Tibial nerve (tissue), 4 donors: ENCODE measurements around the gene SHROOM3. TPM values are rescaled to one million over a fixed set of nuclear protein-coding genes. Genes with fewer than 3 reads are reported as not detected.

Source experiments
- DNase-seq, 2 donors: peaks; one replicate each; pipeline ENCODE4 v3.0.0-alpha.2; 2019; ENCODE audit warnings: low spot score in 2 of 2
- H3K27ac ChIP-seq, 4 donors: fragments of 200-600 bp; sonication (generic) in 3 of 4; one replicate each; pipeline ENCODE4 v1.5.1; 2017 to 2019; ENCODE audit warnings: mild to moderate bottlenecking in 1 of 4
- H3K27me3 ChIP-seq, 2 donors: fragments of 200-600 bp; sonication (generic) in 1 of 2; one replicate each; pipeline versions ENCODE4 v1.5.1 to v1.6.0; 2017 to 2019
- H3K36me3 ChIP-seq, 3 donors: fragments of 200-600 bp; sonication (generic); one replicate each; pipeline ENCODE4 v1.5.1; 2018 to 2019
- H3K4me1 ChIP-seq, 4 donors: fragments of 200-600 bp; sonication (generic) in 3 of 4; one replicate each; pipeline ENCODE4 v1.5.1; 2017 to 2019
- H3K4me3 ChIP-seq, 4 donors: fragments of 200-600 bp; sonication (generic) in 3 of 4; one replicate each; pipeline ENCODE4 v1.5.1; 2017 to 2019; ENCODE audit warnings: mild to moderate bottlenecking in 1 of 4, moderate library complexity in 1 of 4
- H3K9me3 ChIP-seq, 4 donors: fragments of 200-600 bp; sonication (generic) in 3 of 4; one replicate each; pipeline ENCODE4 v1.5.1; 2017 to 2019
- CTCF ChIP-seq, 5 experiments: fragments of 200-600 bp in 3 of 5; fragments of 450-650 bp in 2 of 5; sonication (generic) in 3 of 5; IDR thresholded peaks; one replicate each; pipeline ENCODE4 v1.5.1; 2016 to 2019; ENCODE audit warnings: antibody characterized with exemption in 5 of 5, mild to moderate bottlenecking in 3 of 5, moderate library complexity in 2 of 5
- EP300 ChIP-seq, 2 donors: sonication (generic); formaldehyde crosslinking; IDR thresholded peaks; one replicate each; pipeline ENCODE4 v1.6.1; 2017; ENCODE audit warnings: antibody characterized with exemption in 2 of 2, mild to moderate bottlenecking in 1 of 2
- POLR2A ChIP-seq, 2 donors: fragments of 450-650 bp; IDR thresholded peaks; one replicate each; pipeline ENCODE4 v1.6.1; 2017; ENCODE audit warnings: antibody characterized with exemption in 2 of 2, mild to moderate bottlenecking in 2 of 2, moderate library complexity in 2 of 2
- WGBS, 2 donors: methylation state at CpG; one replicate each; pipeline ENCODE4 v1.1.5; 2018; 5-methylcytosine and 5-hydroxymethylcytosine counted together
- total RNA-seq, 4 donors: library from RNA; depleted of rRNA; stranded (reverse); fragments of >200 nt; gene quantifications; one replicate each; pipeline ENCODE4 v1.1.0, GENCODE V29; 2016

Gene SHROOM3
- total RNA-seq, 4 donors from 2014 or later: 28.0 to 49.8 (median 37.9) TPM

- DNase-seq: no peak
- no peak overlapping the region for H3K4me3 ChIP-seq
- no peaks in the 10 kb centered on the region for H3K27me3 ChIP-seq
- TF ChIP-seq EP300 (IDR thresholded peaks at IDR 0.05) (no peak), POLR2A (IDR thresholded peaks at IDR 0.05) (no peak), CTCF (IDR thresholded peaks at IDR 0.05) (no peak)
- no peaks in the 10 kb centered on the region for H3K9me3 ChIP-seq
- no peaks in the 10 kb centered on the region for H3K36me3 ChIP-seq
- peaks cover 0 to 25% (median 4%) of the 10 kb centered on the region in 4 donors for H3K4me1 ChIP-seq
- H3K27ac ChIP-seq: peak overlapping the region in 1 of 4 donors; percentile 47
- 76 to 79% methylated on average over 4 of the region's 4 CpGs for WGBS, 2 donors
Observed at GRCh38 chr4:76564123-76564915, 129.3 kb downstream of the SHROOM3 start.

DNA sequence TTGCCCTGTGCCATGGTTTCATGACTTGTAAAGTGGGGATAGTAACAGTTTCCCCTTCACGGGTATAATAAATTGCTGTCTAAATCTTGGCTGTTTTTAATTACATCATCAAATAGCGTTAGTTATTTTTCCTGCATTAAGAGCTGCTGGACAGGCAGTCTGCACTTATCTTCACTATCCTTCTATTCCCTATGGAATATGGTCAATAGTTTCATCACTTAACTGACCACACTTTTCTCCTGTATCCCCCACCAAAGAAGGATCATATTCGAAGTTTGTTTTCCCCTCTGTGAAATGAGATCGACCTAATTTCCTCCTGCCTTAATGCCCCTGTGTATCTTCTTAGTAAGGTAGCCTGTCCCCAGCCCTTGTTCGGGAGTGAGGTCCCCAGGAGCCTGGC, 133.2 kb downstream of the SHROOM3 start:
- Histone ChIP-seq H3K36me3 (no peaks in the 10 kb centered on the region), H3K9me3 (no peaks in the 10 kb centered on the region), H3K27me3 (no peaks in the 10 kb centered on the region), H3K4me3 (no peak overlapping the region), H3K4me1 (peaks cover 0 to 41% (median 7%) of the 10 kb centered on the region in 4 donors), H3K27ac (no peak overlapping the region)
- DNase-seq: no peak
- 64 to 67% methylated on average over 5 of the region's 5 CpGs for WGBS, 2 donors
- TF ChIP-seq EP300 (IDR thresholded peaks at IDR 0.05) (no peak), CTCF (IDR thresholded peaks at IDR 0.05) (no peak)

DNA sequence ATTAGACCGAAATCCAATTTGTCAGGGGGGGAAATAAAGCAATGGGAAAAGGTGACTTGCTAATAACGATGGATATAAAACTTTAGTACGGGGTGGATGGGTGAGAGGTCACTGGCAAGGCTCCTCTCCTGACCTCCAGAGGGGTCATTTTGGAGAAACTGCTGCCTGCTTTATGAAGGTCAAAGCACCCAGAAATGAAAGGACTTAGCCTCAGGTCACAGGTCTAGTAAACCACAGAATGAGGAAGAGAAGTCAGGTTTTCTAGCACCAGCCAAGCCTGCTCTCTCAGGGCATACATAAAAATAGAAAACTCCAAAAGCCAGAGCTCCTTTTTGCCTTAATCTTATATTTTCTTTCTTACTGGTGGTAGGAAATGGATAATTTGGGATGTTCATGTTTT, 134.2 kb downstream of the SHROOM3 start:
- H3K9me3 ChIP-seq: no peaks in the 10 kb centered on the region
- no peak overlapping the region for H3K4me3 ChIP-seq
- no peak overlapping the region for H3K27ac ChIP-seq
- TF ChIP-seq CTCF (IDR thresholded peaks at IDR 0.05): no peak
- TF ChIP-seq POLR2A (IDR thresholded peaks at IDR 0.05): no peak
- no peak for TF ChIP-seq EP300 (IDR thresholded peaks at IDR 0.05)
- WGBS, 2 donors: 59 to 62% methylated on average over 3 of the region's 3 CpGs
- DNase-seq: no peak
- H3K27me3 ChIP-seq: no peaks in the 10 kb centered on the region
- H3K4me1 ChIP-seq: peaks cover 0 to 32% (median 7%) of the 10 kb centered on the region in 4 donors
- H3K36me3 ChIP-seq: no peaks in the 10 kb centered on the region

DNA sequence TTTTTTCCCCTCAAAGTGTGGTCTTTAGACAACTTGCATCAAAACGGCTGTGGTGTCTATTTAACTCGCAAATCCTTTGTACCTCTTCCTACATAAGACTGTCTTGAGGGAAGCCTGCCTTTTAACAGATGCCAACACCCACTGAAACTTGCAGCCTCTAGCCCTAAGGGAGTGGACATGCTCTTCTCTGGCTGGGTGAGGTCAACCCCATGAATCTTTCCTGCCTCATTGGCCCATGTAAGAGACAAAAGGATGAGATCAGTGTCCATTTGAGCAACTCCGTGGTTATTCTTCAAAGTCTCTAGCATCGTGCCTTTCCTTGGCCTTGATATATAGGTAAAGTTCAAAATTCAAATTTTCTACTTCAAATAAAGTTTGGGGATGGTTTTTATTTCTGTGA, 134.7 kb downstream of the SHROOM3 start:
- H3K9me3 ChIP-seq: no peaks in the 10 kb centered on the region
- WGBS, 2 donors: 60 to 75% methylated on average over 4 of the region's 4 CpGs

More for the DNA sequence above, 134.7 kb downstream of the SHROOM3 start:
- Histone ChIP-seq H3K36me3 (no peaks in the 10 kb centered on the region), H3K27ac (no peak overlapping the region), H3K4me1 (peaks cover 0 to 32% (median 7%) of the 10 kb centered on the region in 4 donors), H3K27me3 (no peaks in the 10 kb centered on the region), H3K4me3 (no peak overlapping the region)
- no peak for DNase-seq
- TF ChIP-seq CTCF (IDR thresholded peaks at IDR 0.05) (no peak), EP300 (IDR thresholded peaks at IDR 0.05) (no peak), POLR2A (IDR thresholded peaks at IDR 0.05) (no peak)
